WTC11 (cell line): Measurements from ENCODE around the gene LRRC74B.

ENCODE experiments used
- ESRRA ChIP-seq: sonication (generic); formaldehyde crosslinking; IDR thresholded peaks from 2 replicates; pipeline ENCODE4 v1.8.1; 2022; ENCODE audit warnings: mild to moderate bottlenecking, missing genetic modification reagents, borderline replicate concordance
- ETV6 ChIP-seq: sonication (generic); formaldehyde crosslinking; IDR thresholded peaks from 2 replicates; pipeline ENCODE4 v1.8.1; 2022; ENCODE audit warnings: mild to moderate bottlenecking, missing genetic modification reagents
- GABPB1 ChIP-seq: sonication (generic); formaldehyde crosslinking; IDR thresholded peaks from 2 replicates; pipeline ENCODE4 v1.8.1; 2023; ENCODE audit warnings: mild to moderate bottlenecking, missing genetic modification reagents
- MXD4 ChIP-seq: fragments of 250-450 bp; sonication (Bioruptor Pico); IDR thresholded peaks from 2 replicates; pipeline ENCODE4 v1.8.0; 2021; ENCODE audit warnings: mild to moderate bottlenecking, moderate library complexity, borderline replicate concordance
- RELA ChIP-seq: sonication (generic); formaldehyde crosslinking; IDR thresholded peaks from 2 replicates; pipeline ENCODE4 v1.8.1; 2022; ENCODE audit warnings: missing genetic modification reagents, mild to moderate bottlenecking, borderline replicate concordance
- TEAD4 ChIP-seq: sonication (generic); formaldehyde crosslinking; IDR thresholded peaks from 2 replicates; pipeline ENCODE4 v1.8.0; 2022; ENCODE audit warnings: mild to moderate bottlenecking, missing genetic modification reagents
- ZNF232 ChIP-seq: sonication (generic); formaldehyde crosslinking; IDR thresholded peaks from 2 replicates; pipeline ENCODE4 v1.8.0; 2022; ENCODE audit warnings: mild to moderate bottlenecking, missing genetic modification reagents
- TF ChIP-seq, protein P1 (sequence below): fragments of 200-600 bp; IDR thresholded peaks from 2 replicates; pipeline ENCODE4 v1.8.0; 2022; ENCODE audit warnings: antibody characterized with exemption
- TF ChIP-seq, protein P2 (sequence below): sonication (generic); formaldehyde crosslinking; IDR thresholded peaks from 2 replicates; pipeline ENCODE4 v1.8.0; 2022; ENCODE audit warnings: mild to moderate bottlenecking, missing genetic modification reagents
- TF ChIP-seq, protein P3 (sequence below): sonication (generic); formaldehyde crosslinking; IDR thresholded peaks from 2 replicates; pipeline ENCODE4 v1.8.0; 2022; ENCODE audit warnings: mild to moderate bottlenecking, missing genetic modification reagents

DNA sequence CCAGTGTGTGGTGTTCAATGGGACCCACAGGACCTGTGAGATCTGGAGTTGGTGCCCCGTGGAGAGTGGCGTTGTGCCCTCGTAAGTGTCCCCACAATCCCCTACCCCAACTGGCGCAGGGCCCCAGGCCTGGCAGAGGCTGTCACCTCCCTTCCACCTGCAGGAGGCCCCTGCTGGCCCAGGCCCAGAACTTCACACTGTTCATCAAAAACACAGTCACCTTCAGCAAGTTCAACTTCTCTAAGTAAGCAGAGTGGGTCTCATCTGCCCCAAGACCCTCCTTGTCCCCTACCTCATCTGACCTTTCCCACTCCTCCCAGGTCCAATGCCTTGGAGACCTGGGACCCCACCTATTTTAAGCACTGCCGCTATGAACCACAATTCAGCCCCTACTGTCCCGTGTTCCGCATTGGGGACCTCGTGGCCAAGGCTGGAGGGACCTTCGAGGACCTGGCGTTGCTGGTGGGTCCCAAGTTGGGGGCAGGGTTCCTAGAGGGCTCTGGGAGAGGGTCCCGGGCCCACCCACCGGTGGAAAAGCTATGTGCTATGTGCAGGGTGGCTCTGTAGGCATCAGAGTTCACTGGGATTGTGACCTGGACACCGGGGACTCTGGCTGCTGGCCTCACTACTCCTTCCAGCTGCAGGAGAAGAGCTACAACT lies 22.7 kb upstream of the LRRC74B start:
- TF ChIP-seq, protein P1, sequence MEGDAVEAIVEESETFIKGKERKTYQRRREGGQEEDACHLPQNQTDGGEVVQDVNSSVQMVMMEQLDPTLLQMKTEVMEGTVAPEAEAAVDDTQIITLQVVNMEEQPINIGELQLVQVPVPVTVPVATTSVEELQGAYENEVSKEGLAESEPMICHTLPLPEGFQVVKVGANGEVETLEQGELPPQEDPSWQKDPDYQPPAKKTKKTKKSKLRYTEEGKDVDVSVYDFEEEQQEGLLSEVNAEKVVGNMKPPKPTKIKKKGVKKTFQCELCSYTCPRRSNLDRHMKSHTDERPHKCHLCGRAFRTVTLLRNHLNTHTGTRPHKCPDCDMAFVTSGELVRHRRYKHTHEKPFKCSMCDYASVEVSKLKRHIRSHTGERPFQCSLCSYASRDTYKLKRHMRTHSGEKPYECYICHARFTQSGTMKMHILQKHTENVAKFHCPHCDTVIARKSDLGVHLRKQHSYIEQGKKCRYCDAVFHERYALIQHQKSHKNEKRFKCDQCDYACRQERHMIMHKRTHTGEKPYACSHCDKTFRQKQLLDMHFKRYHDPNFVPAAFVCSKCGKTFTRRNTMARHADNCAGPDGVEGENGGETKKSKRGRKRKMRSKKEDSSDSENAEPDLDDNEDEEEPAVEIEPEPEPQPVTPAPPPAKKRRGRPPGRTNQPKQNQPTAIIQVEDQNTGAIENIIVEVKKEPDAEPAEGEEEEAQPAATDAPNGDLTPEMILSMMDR: no peak
- TF ChIP-seq RELA (no peak), GABPB1 (CRISPR knock-in tag) (no peak), ESRRA (no peak), MXD4 (CRISPR knock-in tag) (no peak), TEAD4 (CRISPR knock-in tag) (no peak), ZNF232 (CRISPR knock-in tag) (no peak), ETV6 (CRISPR knock-in tag) (no peak)
- TF ChIP-seq, protein P2, sequence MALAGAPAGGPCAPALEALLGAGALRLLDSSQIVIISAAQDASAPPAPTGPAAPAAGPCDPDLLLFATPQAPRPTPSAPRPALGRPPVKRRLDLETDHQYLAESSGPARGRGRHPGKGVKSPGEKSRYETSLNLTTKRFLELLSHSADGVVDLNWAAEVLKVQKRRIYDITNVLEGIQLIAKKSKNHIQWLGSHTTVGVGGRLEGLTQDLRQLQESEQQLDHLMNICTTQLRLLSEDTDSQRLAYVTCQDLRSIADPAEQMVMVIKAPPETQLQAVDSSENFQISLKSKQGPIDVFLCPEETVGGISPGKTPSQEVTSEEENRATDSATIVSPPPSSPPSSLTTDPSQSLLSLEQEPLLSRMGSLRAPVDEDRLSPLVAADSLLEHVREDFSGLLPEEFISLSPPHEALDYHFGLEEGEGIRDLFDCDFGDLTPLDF (CRISPR knock-in tag): no peak
- TF ChIP-seq, protein P3, sequence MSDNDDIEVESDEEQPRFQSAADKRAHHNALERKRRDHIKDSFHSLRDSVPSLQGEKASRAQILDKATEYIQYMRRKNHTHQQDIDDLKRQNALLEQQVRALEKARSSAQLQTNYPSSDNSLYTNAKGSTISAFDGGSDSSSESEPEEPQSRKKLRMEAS (CRISPR knock-in tag): no peak
